Measurements from ENCODE around the gene CDK2AP2. TPM values are rescaled to one million over a fixed set of nuclear protein-coding genes. Genes with fewer than 3 reads are reported as not detected.

CDK2AP2 gene
- polyA plus RNA-seq, 2 of the 4 experiments (the other 2 are of a cell fraction), result 36.6 to 53.1 TPM

- TF ChIP-seq FOSL2 (IDR thresholded peaks at IDR 0.05), result no peak
- no peak for TF ChIP-seq FOSL2 (CRISPR knock-in tag; IDR thresholded peaks at IDR 0.05)
- no peak for TF ChIP-seq MAZ (IDR thresholded peaks at IDR 0.05; ENCODE audit: borderline replicate concordance, low read depth, low read length)
- TF ChIP-seq KDM1A (IDR thresholded peaks at IDR 0.05; ENCODE audit: low read depth), result no peak
- TF ChIP-seq NPAS2 (CRISPR knock-in tag; IDR thresholded peaks at IDR 0.05; ENCODE audit: borderline replicate concordance), result no peak
- TF ChIP-seq PHF8 (IDR thresholded peaks at IDR 0.05; ENCODE audit: borderline replicate concordance, low read depth), result no peak
- TF ChIP-seq BHLHE40 (IDR thresholded peaks at IDR 0.05; ENCODE audit: low read depth, low read length), result no peak
- TF ChIP-seq SMC3 (IDR thresholded peaks at IDR 0.05), result no peak
- TF ChIP-seq MAX (IDR thresholded peaks at IDR 0.05), result no peak
- no peak for TF ChIP-seq KDM5A (IDR thresholded peaks at IDR 0.05)
- FAIRE-seq, result no peak
- POLR2A ChIA-PET, result no interaction called here
- Histone ChIP-seq H3K4me1 (no peaks in the 10 kb centered on the region), H3K4me3 (no peak overlapping the region), H3K9me3 (peaks cover 44% of the 10 kb centered on the region), H3K4me2 (no peak overlapping the region), H3K27ac (no peak overlapping the region)
- 63% methylated on average over 2 of the region's 2 CpGs for WGBS (ENCODE audit: missing lambda C conversion rate)
- CTCF ChIA-PET, result no interaction called here
- no peak for ATAC-seq
- no peak for DNase-seq (ENCODE audit: low read depth in 1 of 2, low spot score in 1 of 2)
Measured at GRCh38 chr11:67532889-67533288, 24.9 kb upstream of the CDK2AP2 start.

GRCh38 chr11:67530282-67530592 lies 22.3 kb upstream of the CDK2AP2 start:
- no peaks in the 10 kb centered on the region for H3K4me1 ChIP-seq
- POLR2A ChIA-PET, result interaction anchor here (0.6 kb wide), 1 partner anchor 20 kb away, joined by 3 read pairs; no protein-coding TSS in a partner anchor
- WGBS (ENCODE audit: missing lambda C conversion rate), result 83% methylated on average over 5 of the region's 5 CpGs
- CTCF ChIA-PET, result interaction anchor here (0.9 to 1.2 kb wide), 5 partner anchors 9 to 53 kb away, joined by 3 to 6 read pairs (median 3); partner anchors contain the start of gene GSTP1
- peaks cover 32% of the 10 kb centered on the region for H3K9me3 ChIP-seq
- DNase-seq (ENCODE audit: low read depth in 1 of 2, low spot score in 1 of 2) (no peak), ATAC-seq (no peak), FAIRE-seq (no peak)
- TF ChIP-seq HDAC2 (IDR thresholded peaks at IDR 0.05) (no peak), NFE2L2 (conservative IDR thresholded peaks at IDR 0.05; ENCODE audit: low read length) (no peak), SREBF2 (IDR thresholded peaks at IDR 0.05) (no peak)
- H3K4me3 ChIP-seq, result no peak overlapping the region
- H3K4me2 ChIP-seq, result no peak overlapping the region
- no peak overlapping the region for H3K27ac ChIP-seq

- peaks cover 13% of the 10 kb centered on the region for H3K9me3 ChIP-seq
- H3K4me2 ChIP-seq, result no peak overlapping the region
- ATAC-seq (no peak), FAIRE-seq (no peak), DNase-seq (ENCODE audit: low read depth in 1 of 2, low spot score in 1 of 2) (no peak)
- H3K4me1 ChIP-seq, result no peaks in the 10 kb centered on the region
- ChIA-PET CTCF (no interaction called here), POLR2A (no interaction called here)
- peak overlapping the region in 1 of 2 experiments; percentile 40; a peak in 2 of 6 replicates for H3K27ac ChIP-seq
- WGBS (ENCODE audit: missing lambda C conversion rate), result 76% methylated on average over 4 of the region's 4 CpGs
- no peak for TF ChIP-seq ZSCAN20 (CRISPR knock-in tag; IDR thresholded peaks at IDR 0.05)
- peak; percentile 93 for TF ChIP-seq MAFK (IDR thresholded peaks at IDR 0.05; ENCODE audit: partially characterized antibody)
- TF ChIP-seq NFE2L2 (conservative IDR thresholded peaks at IDR 0.05; ENCODE audit: low read length), result peak; percentile 86
- H3K4me3 ChIP-seq, result no peak overlapping the region
Measured at GRCh38 chr11:67528376-67528775, 20.4 kb upstream of the CDK2AP2 start.

- TF ChIP-seq JUN (IDR thresholded peaks at IDR 0.05) (no peak), CHD2 (IDR thresholded peaks at IDR 0.05; ENCODE audit: low read length, partially characterized antibody) (no peak), FOXS1 (CRISPR knock-in tag; IDR thresholded peaks at IDR 0.05) (no peak), ZC3H11A (IDR thresholded peaks at IDR 0.05) (no peak), GATA3 (IDR thresholded peaks at IDR 0.05; ENCODE audit: borderline replicate concordance) (no peak), POLR2A (IDR thresholded peaks at IDR 0.05; ENCODE audit: low read length) (no peak), MAZ (IDR thresholded peaks at IDR 0.05; ENCODE audit: borderline replicate concordance, low read depth, low read length) (no peak), SREBF2 (IDR thresholded peaks at IDR 0.05) (no peak), HOXB5 (CRISPR knock-in tag; IDR thresholded peaks at IDR 0.05) (no peak), SMC3 (IDR thresholded peaks at IDR 0.05) (no peak), CTCF (IDR thresholded peaks at IDR 0.05) (no peak)
- Histone ChIP-seq H3K9me3 (no peaks in the 10 kb centered on the region), H3K27ac (0 out of 6 replicates have a peak overlapping the region, but pooled peaks of 1 of the 2 experiments have one; percentile 21), H3K4me3 (no peak overlapping the region), H3K4me2 (no peak overlapping the region), H3K4me1 (no peaks in the 10 kb centered on the region)
- no peak for DNase-seq (ENCODE audit: low read depth in 1 of 2, low spot score in 1 of 2)
- ATAC-seq, result no peak
- WGBS (ENCODE audit: missing lambda C conversion rate), result 50% methylated on average over 5 of the region's 5 CpGs
- FAIRE-seq, result no peak
- ChIA-PET POLR2A (no interaction called here), CTCF (interaction anchor here (1.6 kb wide), 1 partner anchor 58 kb away, joined by 4 read pairs; the partner anchor contains the start of gene GSTP1)
Measured at GRCh38 chr11:67525275-67525976, 17.5 kb upstream of the CDK2AP2 start.
